Middle frontal gyrus (tissue), 1 donor: Measurements from ENCODE around the gene TOP1.
A peak's percentile ranks its signal among the peaks of the same experiment; 100 is the strongest.

ENCODE experiments used
- DNase-seq: peaks from one replicate; pipeline ENCODE4 v3.0.0-alpha.2; 2015; ENCODE audit warnings: low spot score; ENCODE audit errors: extremely low spot score

Gene TOP1

DNA sequence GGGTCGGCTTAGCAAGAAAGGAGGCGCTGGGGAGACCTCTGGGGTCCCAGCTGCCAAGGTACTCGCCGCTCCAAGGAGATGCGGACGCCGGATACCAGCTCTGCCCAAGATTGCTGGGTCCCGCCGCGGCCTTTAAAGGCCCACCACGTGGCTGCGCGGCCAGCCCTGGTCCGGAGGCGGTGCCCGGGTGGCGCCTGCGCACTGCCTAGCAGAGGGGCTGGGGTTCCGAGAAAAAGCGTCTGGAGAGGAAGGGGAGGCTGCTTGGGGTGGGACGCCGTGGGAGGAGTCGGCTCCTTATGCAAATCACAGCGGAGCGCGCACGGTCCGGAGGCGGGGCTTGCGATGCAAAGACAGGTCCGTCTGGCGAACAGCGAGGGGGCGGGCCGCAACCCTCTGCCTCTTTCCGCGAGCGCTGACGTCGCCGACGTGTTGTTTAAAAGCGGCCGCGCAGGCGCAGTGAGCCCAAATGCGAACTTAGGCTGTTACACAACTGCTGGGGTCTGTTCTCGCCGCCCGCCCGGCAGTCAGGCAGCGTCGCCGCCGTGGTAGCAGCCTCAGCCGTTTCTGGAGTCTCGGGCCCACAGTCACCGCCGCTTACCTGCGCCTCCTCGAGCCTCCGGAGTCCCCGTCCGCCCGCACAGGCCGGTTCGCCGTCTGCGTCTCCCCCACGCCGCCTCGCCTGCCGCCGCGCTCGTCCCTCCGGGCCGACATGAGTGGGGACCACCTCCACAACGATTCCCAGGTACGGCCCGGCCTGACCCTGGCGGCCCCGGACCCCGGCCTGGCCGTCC is at the start of gene TOP1:
TSS of gene TOP1 (plus strand) at position 464 of the 791 bp plus-strand sequence. CDS start at position 710, 246 bp downstream.
- peak; percentile 99 for DNase-seq

DNA sequence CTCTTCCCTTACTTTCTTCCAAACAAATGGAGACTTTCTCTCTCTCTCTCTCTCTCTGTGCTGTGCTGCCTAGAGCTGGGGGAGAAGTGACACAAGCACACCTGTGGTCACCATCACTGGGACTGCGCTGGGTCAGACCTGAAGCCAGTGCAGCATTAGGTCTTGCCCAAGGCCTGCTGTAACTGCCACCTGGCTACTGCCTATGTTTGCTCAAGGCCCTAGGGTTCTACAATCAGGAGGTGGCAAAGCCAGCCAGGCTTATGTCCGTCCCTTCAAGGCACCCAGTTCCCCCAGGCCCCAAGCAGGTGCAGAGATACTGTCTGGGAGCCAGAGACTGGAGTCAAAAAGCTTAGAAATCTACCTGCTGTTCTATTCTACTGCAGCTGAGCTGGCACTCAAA is 49.4 kb upstream of the TOP1 start:
- no peak for DNase-seq

DNA sequence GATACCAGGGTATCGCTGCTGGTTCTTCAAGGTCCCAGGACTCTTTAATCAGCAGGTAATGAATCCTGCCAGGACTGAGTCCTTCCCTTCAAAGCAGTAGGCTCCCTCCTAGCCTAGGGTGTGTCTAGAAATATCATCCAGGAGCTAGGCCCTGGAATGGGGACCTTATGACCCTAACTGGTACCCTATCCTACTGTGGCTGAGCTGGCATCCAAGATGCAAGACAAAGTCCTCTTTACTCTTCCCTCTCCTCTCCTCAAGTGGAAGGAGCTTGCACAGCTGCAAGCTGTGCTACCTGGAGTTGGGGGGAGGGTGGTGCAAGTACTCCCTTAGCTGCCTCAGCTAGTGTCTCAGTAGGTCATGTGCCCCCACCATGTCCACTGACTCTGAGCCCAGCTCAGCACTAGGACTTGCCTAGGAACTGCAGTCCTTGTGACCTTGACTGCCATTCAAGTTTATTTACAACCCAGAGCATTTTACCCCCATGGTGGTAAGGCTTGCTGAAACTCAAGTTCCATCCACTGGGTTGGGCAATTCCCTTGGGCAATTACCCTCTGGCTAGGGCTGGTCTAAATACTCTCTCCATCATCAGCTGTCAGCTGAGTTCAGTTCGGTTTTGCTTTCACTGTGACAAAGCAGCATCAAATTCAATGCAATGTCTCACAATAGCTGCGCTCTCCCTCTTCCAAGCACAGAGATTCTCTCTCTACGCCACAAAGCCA is 48.4 kb upstream of the TOP1 start:
- no peak for DNase-seq

DNA sequence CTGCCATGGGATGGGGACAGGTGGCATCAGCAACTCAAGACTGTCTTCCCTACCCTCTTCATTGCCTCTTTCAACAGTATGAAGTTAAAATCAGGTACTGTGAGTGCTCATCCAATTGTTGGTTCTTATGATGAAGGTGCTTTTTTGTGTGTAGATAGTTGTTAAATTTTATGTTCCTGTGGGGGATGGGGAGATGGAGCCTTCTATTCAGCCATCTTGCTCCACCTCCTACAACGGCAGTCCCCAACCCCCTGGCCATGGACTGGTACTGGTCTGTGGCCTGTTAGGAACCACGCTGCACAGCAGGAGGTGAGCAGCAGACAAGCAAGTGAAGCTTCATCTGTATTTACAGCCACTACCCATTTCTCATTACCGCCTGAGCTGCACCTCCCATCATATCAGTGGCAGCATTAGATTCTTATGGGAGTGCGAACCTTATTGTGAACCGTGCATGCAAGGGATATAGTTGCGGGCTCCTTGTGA is 47.8 kb upstream of the TOP1 start:
- DNase-seq: no peak

DNA sequence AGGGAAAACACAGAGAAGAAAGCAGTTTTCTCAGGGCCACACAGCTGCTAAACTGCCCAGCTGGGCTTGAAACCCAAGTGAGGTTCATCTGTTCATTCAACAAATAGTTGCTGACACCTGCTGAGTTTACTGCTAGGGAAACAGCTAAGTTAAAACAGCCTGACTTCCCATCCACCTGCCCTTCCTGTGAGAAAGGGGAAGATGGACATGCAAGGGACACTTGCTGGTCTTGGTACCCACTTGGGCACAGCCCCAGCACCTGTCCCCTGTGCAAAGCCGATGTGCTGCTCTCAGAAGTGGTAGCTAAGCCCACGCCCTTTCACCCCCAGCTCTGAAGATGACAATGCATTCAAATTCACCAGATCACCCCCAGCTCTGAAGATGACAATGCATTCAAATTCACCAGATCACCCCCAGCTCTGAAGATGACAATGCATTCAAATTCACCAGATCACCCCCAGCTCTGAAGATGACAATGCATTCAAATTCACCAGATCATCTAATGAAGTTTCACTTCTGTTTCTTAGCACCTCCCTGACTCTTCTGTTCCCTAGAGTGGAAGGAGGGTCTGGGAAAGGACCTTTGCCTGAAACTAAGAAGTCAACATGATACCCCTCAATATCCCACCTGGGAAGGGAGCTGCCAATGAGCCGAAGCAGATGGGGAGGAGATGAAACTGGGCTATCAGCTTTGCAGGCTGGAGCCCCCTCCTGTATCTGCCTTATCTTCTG is 46.0 kb upstream of the TOP1 start:
- no peak for DNase-seq

DNA sequence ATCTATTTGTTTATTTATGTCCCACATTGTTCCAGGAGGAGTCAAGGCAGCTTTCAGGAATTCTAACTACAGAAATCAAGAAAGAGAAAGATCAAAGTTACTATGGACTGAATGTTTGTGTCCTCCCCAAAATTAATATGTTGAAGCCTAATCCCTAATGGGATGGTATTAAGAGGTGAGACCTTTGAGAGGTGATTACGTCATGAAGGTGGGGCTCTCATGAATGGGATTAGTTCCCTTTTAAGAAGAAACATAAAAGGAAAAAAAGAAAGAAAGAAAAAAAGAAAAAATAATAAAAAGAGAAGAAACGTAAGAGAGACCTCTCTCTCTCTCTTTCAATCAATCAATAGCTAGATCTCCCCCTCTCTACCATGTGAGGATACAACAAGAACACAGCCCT is 44.7 kb upstream of the TOP1 start:
- DNase-seq: no peak

DNA sequence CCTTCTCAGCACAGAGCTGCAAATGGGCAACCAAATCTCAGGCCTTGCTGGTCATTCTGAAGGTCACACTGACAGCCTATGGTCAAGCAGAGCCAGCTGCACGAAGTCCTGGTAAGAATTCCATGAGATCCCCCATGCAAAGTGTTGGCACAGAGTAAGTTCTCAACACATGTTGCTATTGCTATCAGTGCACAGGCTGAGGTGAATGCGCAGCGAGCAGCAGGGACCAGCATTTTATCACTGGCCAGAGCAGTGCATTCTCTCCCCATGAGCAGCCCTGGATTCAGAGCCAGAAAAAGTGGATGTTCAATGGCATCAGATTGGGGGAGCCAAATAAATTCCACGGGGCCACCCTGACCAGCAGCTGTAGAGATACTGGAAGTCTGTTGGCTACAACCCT is 44.1 kb upstream of the TOP1 start:
- DNase-seq: no peak

DNA sequence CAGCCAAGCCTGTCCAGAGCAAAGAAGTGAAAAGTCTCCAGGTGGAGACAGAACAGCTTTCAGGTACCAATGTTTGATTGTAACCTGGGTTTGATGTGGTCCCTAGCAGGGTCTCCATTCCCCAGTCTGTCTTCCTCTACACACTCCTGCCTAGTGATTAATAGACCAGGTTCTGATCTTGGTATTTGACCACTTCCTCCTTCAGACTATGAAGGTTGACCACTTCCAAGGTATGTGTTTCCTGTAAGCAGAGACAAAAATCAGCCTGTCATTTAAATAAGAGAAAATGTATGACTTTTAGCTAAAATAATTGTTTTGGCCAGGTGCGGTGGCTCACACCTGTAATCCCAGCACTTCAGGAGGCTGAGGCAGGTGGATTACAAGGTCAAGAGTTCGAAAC is 41.8 kb upstream of the TOP1 start:
- no peak for DNase-seq

DNA sequence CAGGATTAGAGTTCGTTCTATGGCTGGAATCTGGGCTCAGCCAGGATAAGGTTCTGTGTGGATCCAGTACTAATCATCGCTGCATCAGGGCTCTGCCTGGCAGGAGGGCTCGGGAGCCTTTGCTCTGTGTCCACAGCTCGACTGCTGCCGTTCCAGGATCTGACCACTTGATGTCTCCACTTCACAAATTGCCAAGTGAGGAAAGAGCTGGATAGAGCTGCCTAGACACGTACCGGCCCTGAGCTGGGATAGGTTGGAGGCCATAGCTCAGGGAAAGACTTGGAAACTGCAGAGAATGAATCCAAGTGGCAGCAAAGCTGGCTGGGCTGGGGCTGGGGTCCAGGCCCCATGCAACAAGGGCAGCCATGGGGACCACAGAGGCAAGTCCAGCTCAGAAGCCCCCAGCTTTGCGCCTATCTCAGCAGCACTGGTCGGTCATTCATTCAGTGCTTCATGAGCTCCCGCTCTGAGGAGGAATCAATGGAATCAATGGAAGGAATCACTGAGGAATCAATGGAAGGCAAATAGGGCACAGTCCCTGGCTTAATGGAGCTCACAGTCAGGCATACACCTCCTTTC is 38.0 kb upstream of the TOP1 start:
- DNase-seq: peak; percentile 24

DNA sequence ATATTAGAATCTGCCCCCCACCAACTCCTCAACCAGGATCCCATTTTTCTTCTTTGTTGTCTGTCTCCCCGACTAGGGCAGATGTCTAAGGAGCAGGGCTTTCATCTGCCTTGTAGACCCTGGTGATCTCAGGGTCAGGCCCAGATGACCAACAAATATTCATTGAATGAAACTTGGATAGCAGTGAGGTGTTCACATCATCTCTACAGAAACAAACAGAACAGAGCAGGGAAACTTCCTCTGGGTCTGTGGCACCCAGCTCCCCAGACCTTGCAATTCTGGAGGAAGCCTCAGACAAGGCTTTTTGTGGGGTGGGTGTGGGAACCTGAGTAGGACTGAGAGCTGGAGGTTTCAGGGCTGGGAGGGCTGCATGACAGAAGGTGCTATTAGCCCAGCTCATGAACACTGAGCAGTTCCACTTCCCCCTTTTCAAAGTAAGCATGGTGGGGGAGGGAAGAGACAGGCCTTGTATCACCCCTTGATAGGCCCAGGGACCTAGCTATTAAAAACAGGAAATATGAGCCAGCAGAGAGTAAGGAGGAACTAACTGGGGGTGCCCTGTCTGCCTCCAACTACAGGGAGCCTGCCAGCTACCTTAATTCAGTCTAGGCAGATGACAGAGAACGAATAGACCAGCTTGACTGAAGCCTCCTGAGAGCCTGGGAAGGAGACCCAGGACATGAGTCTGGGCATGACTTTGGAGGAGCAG is 37.3 kb upstream of the TOP1 start:
- DNase-seq: no peak

DNA sequence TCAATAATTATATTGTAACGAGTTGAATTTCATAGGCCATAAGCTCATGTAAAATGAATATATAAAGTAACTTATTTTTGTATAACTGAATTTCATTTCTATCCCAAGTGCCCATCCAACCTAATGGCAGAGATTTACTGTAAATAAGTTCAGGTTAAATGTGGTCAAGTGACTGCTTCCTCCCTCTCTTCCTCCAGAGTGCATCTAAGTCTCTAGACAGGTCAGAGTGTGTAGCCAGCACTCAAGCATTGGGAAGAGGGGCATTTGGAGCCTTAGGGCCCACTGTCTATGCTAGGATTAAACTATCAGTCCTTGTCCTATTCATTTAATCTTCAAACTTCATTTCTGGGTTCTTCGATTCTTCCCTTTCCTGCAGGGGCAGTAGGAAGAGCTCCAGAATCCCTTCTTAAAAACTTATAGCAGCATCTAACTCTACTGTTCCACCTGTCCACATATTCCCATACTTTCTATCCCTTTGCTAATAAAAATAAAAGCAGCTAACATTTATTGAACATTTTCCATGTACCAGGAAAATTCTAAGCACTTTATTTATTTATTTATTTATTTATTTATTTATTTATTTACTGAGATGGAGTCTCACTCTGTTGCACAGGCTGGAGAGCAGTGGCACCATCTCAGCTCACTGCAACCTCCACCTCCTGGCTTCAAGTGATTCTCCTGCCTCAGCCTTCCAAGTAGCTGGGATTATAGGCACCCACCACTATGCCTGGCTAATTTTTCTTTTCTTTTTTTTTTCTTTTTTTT is 36.1 kb upstream of the TOP1 start:
- DNase-seq: no peak

DNA sequence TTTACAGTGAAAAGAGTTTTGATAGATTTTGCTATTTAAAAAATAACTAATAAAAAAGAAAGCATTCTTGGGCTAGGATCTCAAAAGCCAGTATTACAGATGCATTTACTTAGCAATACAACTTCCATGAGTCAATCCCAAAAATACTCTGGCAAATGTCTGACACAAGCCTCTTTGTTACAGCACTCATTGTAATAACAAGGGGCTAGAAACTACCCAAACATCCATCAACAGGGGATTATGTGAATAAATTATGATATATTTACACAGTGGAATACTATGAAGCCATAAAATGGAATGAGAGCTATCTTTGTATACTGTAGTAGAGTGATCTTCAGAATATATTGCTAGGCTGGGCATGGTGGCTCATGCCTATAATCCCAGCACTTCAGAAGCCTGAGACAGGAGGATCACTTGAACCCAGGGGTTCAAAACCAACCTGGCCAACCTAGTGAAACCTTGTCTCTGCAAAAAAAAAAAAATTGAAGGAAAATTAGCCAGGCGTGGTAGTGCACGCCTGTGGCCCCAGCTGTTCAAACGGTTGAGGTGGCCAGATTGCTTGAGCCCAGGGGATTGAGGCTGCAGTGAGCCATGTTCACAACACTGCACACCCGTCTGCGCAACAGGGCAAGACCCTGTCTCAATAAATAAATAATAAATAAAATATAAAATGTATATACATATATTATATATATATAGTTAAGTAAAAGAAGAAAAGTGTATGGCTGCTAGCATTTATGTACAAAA is 34.7 kb upstream of the TOP1 start:
- no peak for DNase-seq

DNA sequence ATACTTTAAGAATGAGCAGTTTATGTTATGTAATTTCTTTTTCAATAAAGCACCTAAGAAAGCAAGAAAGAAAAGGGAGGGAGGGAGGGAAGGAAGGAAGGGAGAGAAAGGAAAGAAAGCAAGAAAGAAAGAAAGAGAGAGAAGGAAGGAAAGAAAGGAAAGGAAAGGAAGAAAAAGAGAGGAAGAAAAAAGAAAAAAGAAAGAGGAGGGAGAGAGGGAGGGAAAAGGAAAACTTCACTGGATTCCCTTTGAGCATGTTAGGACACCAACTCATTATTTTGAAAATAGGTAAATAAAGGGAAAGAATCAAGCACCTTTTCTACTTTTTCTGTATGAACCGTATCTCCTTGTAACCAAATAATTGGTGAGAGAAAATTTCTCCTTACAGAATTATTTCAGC is 32.3 kb upstream of the TOP1 start:
- no peak for DNase-seq

DNA sequence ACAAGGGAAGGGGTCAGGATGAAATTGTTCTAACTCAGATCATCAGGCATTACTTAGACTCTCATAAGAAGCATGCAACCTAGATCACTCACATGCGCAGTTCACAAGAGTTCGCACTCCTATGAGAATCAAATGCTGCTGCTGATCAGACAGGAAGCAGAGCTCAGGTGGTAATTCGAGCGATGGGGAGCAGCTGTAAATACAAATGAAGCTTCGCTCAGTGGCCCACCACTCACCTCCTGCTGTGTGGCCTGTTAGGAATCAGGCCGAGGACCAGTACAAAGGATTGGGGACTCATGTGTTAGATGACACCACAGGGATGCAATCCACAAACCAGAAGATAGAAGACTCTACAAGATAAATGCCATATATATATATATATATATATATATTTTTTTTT is 31.5 kb upstream of the TOP1 start:
- no peak for DNase-seq

DNA sequence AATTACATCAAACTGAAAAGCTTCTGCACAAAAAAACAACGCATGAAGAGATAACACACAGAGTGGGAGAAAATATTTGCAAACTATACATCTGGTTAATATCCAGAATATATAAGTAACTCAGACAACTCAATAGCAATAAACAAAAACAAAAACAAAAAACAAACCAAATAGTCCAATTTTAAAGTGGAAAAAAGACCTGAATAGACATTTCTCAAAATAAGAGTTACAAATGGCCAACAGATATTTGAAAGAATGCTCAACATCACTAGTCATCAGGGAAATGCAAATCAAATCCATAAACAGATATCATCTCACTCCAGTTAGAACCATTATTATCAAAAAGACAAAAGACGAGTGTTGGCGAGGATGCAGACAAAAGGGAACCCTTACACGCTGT is 28.8 kb upstream of the TOP1 start:
- DNase-seq: no peak

DNA sequence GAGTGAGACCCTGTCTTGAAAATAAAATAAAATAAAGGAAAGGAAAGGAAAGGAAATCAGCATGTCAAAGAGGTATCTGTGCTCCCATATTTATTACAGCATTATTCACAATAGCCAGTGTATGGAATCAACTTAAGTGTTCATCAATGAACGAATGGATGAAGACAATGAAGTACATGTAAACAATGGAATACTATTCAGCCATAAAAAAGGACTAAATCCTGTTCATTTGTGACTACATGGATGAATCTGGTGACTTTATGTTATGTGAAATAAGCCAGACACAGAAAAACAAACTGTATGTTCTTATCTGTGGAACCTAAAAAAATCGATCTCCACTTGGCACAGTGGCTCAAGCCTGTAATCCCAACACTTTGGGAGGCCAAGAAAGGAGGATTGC is 28.0 kb upstream of the TOP1 start:
- DNase-seq: no peak

DNA sequence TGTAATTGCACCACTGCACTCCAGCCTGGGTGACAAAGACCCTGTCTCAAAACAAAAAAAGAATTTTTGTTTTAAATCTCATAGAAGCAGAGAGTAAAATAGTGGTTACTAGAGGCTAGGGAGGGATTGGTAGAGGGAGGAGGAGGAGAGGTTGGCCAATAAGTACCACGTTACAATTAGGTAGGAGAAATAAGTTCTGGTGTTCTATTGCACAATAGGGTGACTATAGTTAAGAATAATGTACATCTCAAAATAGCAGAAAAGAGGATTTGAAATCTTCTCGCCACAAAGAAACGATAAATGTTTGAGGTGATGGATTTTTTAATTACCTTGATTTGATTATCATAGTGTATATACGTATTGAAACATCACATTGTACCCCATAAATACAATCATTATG is 27.1 kb upstream of the TOP1 start:
- DNase-seq: no peak

DNA sequence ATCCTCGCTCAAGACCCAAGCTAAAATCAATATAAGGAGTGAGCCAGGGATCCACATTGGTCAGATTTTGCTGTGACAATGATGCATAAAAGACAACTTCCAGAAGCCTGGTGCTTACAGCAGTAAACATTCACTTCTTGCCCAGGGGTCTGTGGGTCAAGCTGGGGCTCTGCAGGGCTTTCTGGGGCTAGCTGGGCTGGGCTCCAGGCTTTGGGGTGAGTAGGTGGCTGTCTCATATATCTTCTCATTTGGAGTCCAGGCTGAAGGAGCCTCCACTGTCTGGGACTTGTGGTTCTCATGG is 25.8 kb upstream of the TOP1 start:
- DNase-seq: no peak

DNA sequence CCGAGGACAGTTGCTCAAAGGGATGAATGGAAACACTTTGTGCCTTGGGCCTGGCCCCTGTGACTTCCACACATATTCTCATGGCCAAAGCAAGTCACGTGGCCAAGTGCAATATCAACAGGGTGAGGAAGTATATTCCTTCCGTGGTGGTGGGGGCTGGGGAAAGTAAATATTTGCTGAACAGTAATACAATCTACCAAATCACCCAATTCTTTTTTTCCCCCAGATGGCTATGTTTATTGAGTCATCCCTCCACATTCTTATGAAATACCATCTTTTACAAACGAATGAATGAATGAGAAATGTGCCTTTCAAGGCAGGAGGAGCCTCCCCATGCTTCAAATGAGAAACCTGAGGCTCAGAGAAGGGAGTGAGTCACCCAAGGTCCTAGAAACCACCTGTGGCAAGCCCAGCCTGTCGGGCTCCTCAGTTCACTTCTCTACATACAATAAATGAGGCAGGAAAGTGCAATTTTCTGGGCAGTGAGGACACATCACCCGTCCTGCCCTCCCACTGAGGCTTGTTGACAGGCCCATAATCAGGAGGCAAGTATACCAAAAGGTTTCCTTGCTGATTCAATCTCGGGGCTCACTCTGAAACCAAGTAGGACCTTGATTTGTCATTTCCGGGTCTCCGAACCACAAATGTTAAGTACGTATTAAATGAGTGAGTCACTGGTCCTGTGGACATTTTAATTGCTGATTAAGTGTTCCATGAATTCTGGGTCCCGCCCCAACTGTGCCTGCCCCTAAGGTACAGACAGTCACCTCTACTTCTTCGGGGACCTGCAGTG is 25.3 kb upstream of the TOP1 start:
- DNase-seq: no peak
